HG03558 (cell line): ENCODE measurements around the gene SIRT1.
A peak's percentile ranks its signal among the peaks of the same experiment; 100 is the strongest.
"Not testable (repeated sequence)": the region's sequence is repeated elsewhere in the genome, so short reads cannot be mapped to it uniquely, and the experiment has no call there.

Experiments used
- ATAC-seq: cut with Tn5 transposase; IDR thresholded peaks from one replicate; pipeline ENCODE4 v1.9.1; 2021; ENCODE audit warnings: moderate number of reproducible peaks; ENCODE audit not compliant: unreplicated experiment; ENCODE audit errors: extremely low read depth

SIRT1 gene

GRCh38 chr10:67884313-67884841 is at the start of gene SIRT1:
TSS of gene SIRT1 (plus strand) at chr10:67884656. CDS start at chr10:67884722, 66 bp downstream.
- peak; percentile 79 for ATAC-seq

GRCh38 chr10:67835541-67836394 is 48.7 kb upstream of the SIRT1 start:
- not testable (repeated sequence) for ATAC-seq

GRCh38 chr10:67836488-67836887 is 48.0 kb upstream of the SIRT1 start:
- no peak for ATAC-seq

GRCh38 chr10:67836972-67837371 is 47.5 kb upstream of the SIRT1 start:
- no peak for ATAC-seq

GRCh38 chr10:67837541-67838314 is 46.7 kb upstream of the SIRT1 start, which contains the start of gene DNAJC12:
TSS of gene DNAJC12 (minus strand) at chr10:67838188. CDS start at chr10:67838011, 177 bp downstream.
- no peak for ATAC-seq

GRCh38 chr10:67839511-67839910 is 44.9 kb upstream of the SIRT1 start:
- not testable (repeated sequence) for ATAC-seq

GRCh38 chr10:67839951-67840350 is 44.5 kb upstream of the SIRT1 start:
- ATAC-seq = no peak

GRCh38 chr10:67841737-67842136 is 42.7 kb upstream of the SIRT1 start:
- no peak for ATAC-seq

GRCh38 chr10:67843284-67843683 is 41.2 kb upstream of the SIRT1 start:
- ATAC-seq = no peak

- ATAC-seq = peak; percentile 93
Measured at GRCh38 chr10:67849331-67850011, 35.0 kb upstream of the SIRT1 start.

- ATAC-seq = no peak
Measured at GRCh38 chr10:67851186-67851585, 33.3 kb upstream of the SIRT1 start.

- ATAC-seq = no peak
Measured at GRCh38 chr10:67852761-67853160, 31.7 kb upstream of the SIRT1 start.

- no peak for ATAC-seq
Measured at GRCh38 chr10:67853512-67853911, 30.9 kb upstream of the SIRT1 start.

- ATAC-seq = no peak
Measured at GRCh38 chr10:67858971-67859370, 25.5 kb upstream of the SIRT1 start.

GRCh38 chr10:67861750-67862432 is 22.6 kb upstream of the SIRT1 start:
- ATAC-seq = no peak

- ATAC-seq = no peak
Measured at GRCh38 chr10:67863094-67863493, 21.4 kb upstream of the SIRT1 start.

- ATAC-seq = no peak
Measured at GRCh38 chr10:67864607-67865371, 19.7 kb upstream of the SIRT1 start.

GRCh38 chr10:67868132-67868531 is 16.3 kb upstream of the SIRT1 start:
- ATAC-seq = no peak

GRCh38 chr10:67869996-67870395 is 14.5 kb upstream of the SIRT1 start:
- no peak for ATAC-seq
